Endothelial cell of hepatic sinusoid (primary cell): ENCODE measurements around the gene CGB2.
"Not testable (repeated sequence)": the region's sequence is repeated elsewhere in the genome, so short reads cannot be mapped to it uniquely, and the experiment has no call there.

Experiments
- in situ Hi-C: cut with HindIII; loops from 2 replicates; pipeline ENCODE4 v1.10.0; 2017; ENCODE audit warnings: low sequenced_read_pairs

CGB2 gene

GRCh38 chr19:49031642-49032301, at the start of gene CGB2:
Gene CGB2 (plus strand): TSS chr19:49031890. CDS start chr19:49032096, 206 bp downstream.
- in situ Hi-C loops: not testable (repeated sequence)

- in situ Hi-C loops: loop anchor here (10.0 kb wide), 1 partner anchor 213 kb away; no protein-coding TSS in a partner anchor
Observed at GRCh38 chr19:48982280-48982679, 49.4 kb upstream of the CGB2 start.

- in situ Hi-C loops: loop anchor here (5.0 to 10.0 kb wide), 2 partner anchors 188 to 209 kb away; no protein-coding TSS in a partner anchor
Observed at GRCh38 chr19:48985711-48986110, 46.0 kb upstream of the CGB2 start.

- in situ Hi-C loops: loop anchor here (5.0 to 10.0 kb wide), 2 partner anchors 189 to 209 kb away; no protein-coding TSS in a partner anchor
Observed at GRCh38 chr19:48986211-48986610, 45.5 kb upstream of the CGB2 start.

GRCh38 chr19:48987323-48987722, 44.4 kb upstream of the CGB2 start:
- in situ Hi-C loops: loop anchor here (5.0 to 10.0 kb wide), 2 partner anchors 190 to 207 kb away; no protein-coding TSS in a partner anchor

GRCh38 chr19:48988286-48988685, 43.4 kb upstream of the CGB2 start:
- in situ Hi-C loops: loop anchor here (5.0 to 10.0 kb wide), 2 partner anchors 191 to 207 kb away; no protein-coding TSS in a partner anchor

- in situ Hi-C loops: loop anchor here (5.0 to 10.0 kb wide), 2 partner anchors 192 to 206 kb away; no protein-coding TSS in a partner anchor
Observed at GRCh38 chr19:48988860-48989259, 42.8 kb upstream of the CGB2 start.

- in situ Hi-C loops: loop anchor here (5.0 to 10.0 kb wide), 2 partner anchors 192 to 205 kb away; no protein-coding TSS in a partner anchor
Observed at GRCh38 chr19:48989701-48990291, 41.9 kb upstream of the CGB2 start.

- in situ Hi-C loops: no loop called here
Observed at GRCh38 chr19:48990400-48990799, 41.3 kb upstream of the CGB2 start.

GRCh38 chr19:48991011-48991609, 40.6 kb upstream of the CGB2 start:
- in situ Hi-C loops: no loop called here

- in situ Hi-C loops: no loop called here
Observed at GRCh38 chr19:48991873-48992580, 39.7 kb upstream of the CGB2 start.

- in situ Hi-C loops: no loop called here
Observed at GRCh38 chr19:48992581-48993174, 39.0 kb upstream of the CGB2 start.

- in situ Hi-C loops: no loop called here
Observed at GRCh38 chr19:48993175-48994034, 38.3 kb upstream of the CGB2 start, which contains the start of the genes GYS1 and RUVBL2. Gene GYS1 (minus strand): TSS chr19:48993309. CDS start chr19:48993112, 197 bp downstream. Gene RUVBL2 (plus strand): TSS chr19:48993887. CDS start chr19:48993912, 25 bp downstream.

GRCh38 chr19:48994035-48994386, 37.7 kb upstream of the CGB2 start:
- in situ Hi-C loops: no loop called here

GRCh38 chr19:48997972-48998371, 33.7 kb upstream of the CGB2 start:
- in situ Hi-C loops: no loop called here

- in situ Hi-C loops: no loop called here
Observed at GRCh38 chr19:48999481-49000325, 32.0 kb upstream of the CGB2 start.

- in situ Hi-C loops: no loop called here
Observed at GRCh38 chr19:49004133-49004532, 27.6 kb upstream of the CGB2 start.

- in situ Hi-C loops: no loop called here
Observed at GRCh38 chr19:49004964-49005614, 26.6 kb upstream of the CGB2 start.
